ENCODE measurements around the gene CRACR2A. TPM values are rescaled to one million over a fixed set of nuclear protein-coding genes. Genes with fewer than 3 reads are reported as not detected.

The CRACR2A gene
- polyA plus RNA-seq, 3 donors, result 2.8 to 10.7 (median 5.8) TPM

- Mint-ChIP-seq H3K4me3 (no peak overlapping the region), H3K27me3 (ENCODE audit: low read depth in 3 of 3) (no peaks in the 10 kb centered on the region), H3K36me3 (peaks cover 80 to 87% of the 10 kb centered on the region in 2 donors), H3K27ac (peak overlapping the region in 2 of 7 donors; percentile 20 to 31), H3K9me3 (peaks cover 0 to 2% (median 0%) of the 10 kb centered on the region in 7 donors), H3K4me1 (no peaks in the 10 kb centered on the region)
- Histone ChIP-seq H3K79me2 (ENCODE audit: insufficient read depth, low read length) (no peaks in the 10 kb centered on the region), H3K27me3 (ENCODE audit: control insufficient read depth in 2 of 2, insufficient read depth in 2 of 2, low read length in 2 of 2) (no peaks in the 10 kb centered on the region), H3K9ac (ENCODE audit: insufficient read depth, low read length, poor library complexity, severe bottlenecking) (no peak overlapping the region), H3K4me2 (replicated peaks; ENCODE audit: extremely low read depth, low read length, poor library complexity, severe bottlenecking) (no peak overlapping the region), H4K20me1 (ENCODE audit: insufficient read depth, low read length) (no peaks in the 10 kb centered on the region), H2AFZ (ENCODE audit: insufficient read depth, low read depth, low read length, poor library complexity, severe bottlenecking) (no peak overlapping the region), H3K36me3 (replicated peaks in 1 of 2; ENCODE audit: control insufficient read depth in 1 of 2, insufficient read depth in 2 of 2, low read length in 2 of 2) (peaks cover 71 to 100% of the 10 kb centered on the region in 2 donors), H3K9me3 (replicated peaks in 1 of 2; ENCODE audit: control insufficient read depth in 1 of 2, insufficient read depth in 1 of 2, low read length in 2 of 2) (no peaks in the 10 kb centered on the region), H3K4me1 (ENCODE audit: control insufficient read depth in 1 of 2, insufficient read depth in 2 of 2, low read length in 2 of 2) (no peaks in the 10 kb centered on the region), H3K4me3 (replicated peaks in 1 of 3; ENCODE audit: low read depth in 2 of 3, low read length in 3 of 3) (no peak overlapping the region), H3K27ac (ENCODE audit: low read depth in 1 of 2, low read length in 2 of 2) (no peak overlapping the region)
- intact Hi-C loops (cut with micrococcal nuclease), result loop anchor here (5.0 to 10.0 kb wide), 2 partner anchors 90 to 112 kb away; partner anchors contain the start of gene CRACR2A (in 1 of the 2)
- TF ChIP-seq CTCF (IDR thresholded peaks at IDR 0.05), result no peak
- 57% methylated on average over 1 of the region's 5 CpGs for WGBS (ENCODE audit: insufficient coverage)
- no peak for DNase-seq
Measured at GRCh38 chr12:3662521-3662921, 90.4 kb downstream of the CRACR2A start.

- no peaks in the 10 kb centered on the region for H3K4me1 Mint-ChIP-seq
- no peaks in the 10 kb centered on the region for H4K20me1 ChIP-seq (ENCODE audit: insufficient read depth, low read length)
- no peak overlapping the region for H3K4me3 ChIP-seq (replicated peaks in 1 of 3; ENCODE audit: low read depth in 2 of 3, low read length in 3 of 3)
- intact Hi-C loops (cut with micrococcal nuclease), result loop anchor here (5.0 to 10.0 kb wide), 2 partner anchors 91 to 114 kb away; partner anchors contain the start of gene CRACR2A (in 1 of the 2)
- no peak for DNase-seq
- no peak for TF ChIP-seq CTCF (IDR thresholded peaks at IDR 0.05)
- H3K4me3 Mint-ChIP-seq, result no peak overlapping the region
- H3K4me1 ChIP-seq (ENCODE audit: control insufficient read depth in 1 of 2, insufficient read depth in 2 of 2, low read length in 2 of 2), result no peaks in the 10 kb centered on the region
- no peaks in the 10 kb centered on the region for H3K27me3 Mint-ChIP-seq (ENCODE audit: low read depth in 3 of 3)
- H3K27ac ChIP-seq (ENCODE audit: low read depth in 1 of 2, low read length in 2 of 2), result no peak overlapping the region
- H3K4me2 ChIP-seq (replicated peaks; ENCODE audit: extremely low read depth, low read length, poor library complexity, severe bottlenecking), result no peak overlapping the region
- no peak overlapping the region for H3K9ac ChIP-seq (ENCODE audit: insufficient read depth, low read length, poor library complexity, severe bottlenecking)
- H3K27ac Mint-ChIP-seq, result peak overlapping the region in 1 of 7 donors; percentile 27
- H3K9me3 ChIP-seq (replicated peaks in 1 of 2; ENCODE audit: control insufficient read depth in 1 of 2, insufficient read depth in 1 of 2, low read length in 2 of 2), result no peaks in the 10 kb centered on the region
- WGBS (ENCODE audit: insufficient coverage), result no CpG with 5 or more reads among the region's 1 CpG
- no peak overlapping the region for H2AFZ ChIP-seq (ENCODE audit: insufficient read depth, low read depth, low read length, poor library complexity, severe bottlenecking)
- peaks cover 81 to 87% of the 10 kb centered on the region in 2 donors for H3K36me3 Mint-ChIP-seq
- no peaks in the 10 kb centered on the region for H3K79me2 ChIP-seq (ENCODE audit: insufficient read depth, low read length)
- H3K36me3 ChIP-seq (replicated peaks in 1 of 2; ENCODE audit: control insufficient read depth in 1 of 2, insufficient read depth in 2 of 2, low read length in 2 of 2), result peaks cover 80 to 100% of the 10 kb centered on the region in 2 donors
- peaks cover 0 to 2% (median 0%) of the 10 kb centered on the region in 7 donors for H3K9me3 Mint-ChIP-seq
- no peaks in the 10 kb centered on the region for H3K27me3 ChIP-seq (ENCODE audit: control insufficient read depth in 2 of 2, insufficient read depth in 2 of 2, low read length in 2 of 2)
Measured at GRCh38 chr12:3661028-3661427, 91.9 kb downstream of the CRACR2A start.

All from CD14-positive monocyte (primary cell).